GM19397 (cell line): Measurements from ENCODE around the gene NKX2-1.

ENCODE experiments used
- ATAC-seq: cut with Tn5 transposase; IDR thresholded peaks from one replicate; pipeline ENCODE4 v1.9.1; 2021; ENCODE audit warnings: mild to moderate bottlenecking, moderate library complexity; ENCODE audit not compliant: unreplicated experiment

NKX2-1 gene

GRCh38 chr14:36518031-36518585, 1.9 kb downstream of the NKX2-1 start:
- ATAC-seq = no peak

GRCh38 chr14:36517242-36518030, 2.6 kb downstream of the NKX2-1 start:
- no peak for ATAC-seq

GRCh38 chr14:36516719-36517241, 3.3 kb downstream of the NKX2-1 start:
- ATAC-seq = no peak

- no peak for ATAC-seq
These were observed 3.9 kb downstream of the NKX2-1 start for GRCh38 chr14:36515896-36516718.

- ATAC-seq = no peak
These were observed 4.9 kb downstream of the NKX2-1 start for GRCh38 chr14:36515105-36515593.

GRCh38 chr14:36514278-36515104, 5.5 kb downstream of the NKX2-1 start:
- ATAC-seq = no peak

GRCh38 chr14:36513451-36514277, 6.4 kb downstream of the NKX2-1 start:
- no peak for ATAC-seq

GRCh38 chr14:36513012-36513420, 7.0 kb downstream of the NKX2-1 start:
- no peak for ATAC-seq

GRCh38 chr14:36512585-36513003, 7.4 kb downstream of the NKX2-1 start:
- no peak for ATAC-seq

GRCh38 chr14:36511981-36512584, 7.9 kb downstream of the NKX2-1 start:
- ATAC-seq = no peak

- ATAC-seq = no peak
These were observed 9.2 kb downstream of the NKX2-1 start for GRCh38 chr14:36510874-36511273.

- ATAC-seq = no peak
These were observed 9.8 kb downstream of the NKX2-1 start for GRCh38 chr14:36510078-36510799.

GRCh38 chr14:36509069-36509917, 10.7 kb downstream of the NKX2-1 start:
- ATAC-seq = no peak

GRCh38 chr14:36508418-36509068, 11.5 kb downstream of the NKX2-1 start:
- ATAC-seq = no peak

- no peak for ATAC-seq
These were observed 12.1 kb downstream of the NKX2-1 start for GRCh38 chr14:36507847-36508417.

GRCh38 chr14:36506732-36507614, 13.1 kb downstream of the NKX2-1 start:
- no peak for ATAC-seq
